Endometrial microvascular endothelial cells (primary cell): ENCODE data around the gene ZBTB40. TPM values are rescaled to one million over a fixed set of nuclear protein-coding genes. Genes with fewer than 3 reads are reported as not detected.

Source experiments
- in situ Hi-C: cut with HindIII; loops from 2 replicates; pipeline ENCODE4 v1.10.0; 2017; ENCODE audit warnings: low sequenced_read_pairs, low pct_unique_long_range_greater_than_20kb; ENCODE audit errors: inconsistent ontology term
- total RNA-seq: library from RNA; depleted of rRNA; stranded (reverse); fragments of >200 nt; gene quantifications from one replicate; pipeline ENCODE4 v1.2.3, GENCODE V29; 2015; ENCODE audit errors: inconsistent ontology term

Gene ZBTB40
- total RNA-seq, 1 donor from 2014 or later = 12.0 TPM

DNA sequence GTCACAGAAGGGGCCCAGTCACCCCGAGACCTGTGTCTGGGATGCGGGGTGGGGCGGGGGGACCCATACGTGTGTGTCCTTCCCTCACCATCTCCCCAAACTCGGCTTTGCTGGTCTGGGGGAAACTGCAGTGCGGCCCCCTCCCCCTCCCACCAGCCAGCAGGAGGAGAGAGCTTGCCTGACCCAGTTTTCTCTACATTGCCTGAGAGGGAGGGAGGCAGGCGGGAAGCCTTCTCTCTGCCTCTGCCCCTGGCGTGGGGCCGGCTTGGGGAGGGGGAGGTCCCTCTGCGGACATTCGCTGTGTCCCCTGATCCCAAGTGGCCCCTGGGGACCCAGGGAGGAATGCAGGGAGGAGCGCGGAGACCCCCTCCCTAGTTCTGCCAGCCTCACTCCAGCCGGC lies 115.5 kb downstream of the ZBTB40 start:
- in situ Hi-C loops = no loop called here

DNA sequence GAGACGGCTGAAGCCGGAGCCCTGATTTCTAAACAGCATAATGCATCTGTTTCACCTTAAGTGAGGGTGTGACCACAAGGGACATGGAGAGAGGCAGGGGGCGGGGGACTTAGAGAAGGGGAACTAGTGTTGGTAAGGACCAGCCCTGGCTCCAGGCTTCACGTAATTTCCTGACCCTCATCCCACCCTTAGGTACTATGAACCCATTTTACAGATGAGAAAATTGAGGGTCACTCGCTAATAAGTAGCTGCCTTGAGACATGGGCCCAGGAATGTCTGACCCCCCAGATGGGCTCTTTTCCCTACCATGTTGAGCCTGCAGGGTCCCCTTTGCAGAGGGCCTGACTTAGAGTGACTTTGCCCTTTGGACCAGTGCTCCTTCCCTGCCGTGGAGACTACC lies 116.3 kb downstream of the ZBTB40 start:
- in situ Hi-C loops = no loop called here

DNA sequence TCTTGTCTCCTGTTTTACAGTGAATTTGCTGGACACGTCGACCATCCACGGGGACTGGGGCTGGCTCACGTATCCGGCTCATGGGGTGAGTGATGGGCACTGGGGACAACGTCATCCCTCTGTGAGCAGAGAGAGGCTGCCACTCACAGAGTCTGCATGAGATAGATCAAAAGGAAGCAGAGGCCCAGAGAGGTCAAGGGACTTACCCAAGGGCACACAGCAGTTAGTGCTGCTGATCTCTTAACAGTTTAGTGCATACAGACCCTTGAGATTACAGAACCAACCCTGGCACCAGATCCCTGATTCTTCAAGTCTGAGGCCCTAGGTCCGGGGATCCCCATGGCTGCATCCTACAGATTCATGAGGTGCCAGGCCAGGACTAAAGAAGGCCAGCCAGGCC lies 117.6 kb downstream of the ZBTB40 start:
- in situ Hi-C loops = no loop called here

DNA sequence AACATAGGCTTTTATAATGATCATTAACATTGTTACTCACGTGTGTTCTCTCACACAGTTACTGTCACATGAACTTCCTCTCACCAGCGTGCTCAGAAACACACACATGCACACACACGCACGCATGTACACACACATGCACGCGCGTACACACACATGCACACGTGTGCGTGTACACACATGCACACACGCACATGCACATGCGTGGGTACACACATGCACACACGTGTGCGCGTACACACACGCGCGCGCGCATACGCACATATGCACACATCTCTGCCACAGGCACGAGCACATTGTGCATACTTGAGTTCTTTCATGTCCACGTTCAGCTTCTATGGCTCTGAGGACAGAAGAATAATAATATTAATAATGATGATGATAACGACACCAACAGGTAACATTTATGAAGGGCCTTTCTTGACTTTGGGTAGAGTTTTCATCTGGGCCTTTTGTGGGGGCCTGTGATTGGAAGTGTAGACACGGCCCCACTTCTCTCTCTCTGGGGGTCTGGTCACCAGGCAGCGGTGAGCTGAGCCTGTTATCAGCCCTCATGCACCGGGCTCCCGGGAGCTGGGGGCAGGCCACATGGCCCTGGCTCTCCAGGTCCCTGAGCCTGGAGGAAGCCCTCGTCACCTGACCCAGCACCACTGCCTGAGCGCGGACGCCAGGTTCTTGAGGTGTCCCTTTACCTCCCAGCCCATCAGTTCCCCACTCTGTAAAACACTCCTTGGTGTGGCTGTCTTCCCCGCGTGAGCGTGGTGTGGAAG lies 118.7 kb downstream of the ZBTB40 start:
- in situ Hi-C loops = no loop called here

DNA sequence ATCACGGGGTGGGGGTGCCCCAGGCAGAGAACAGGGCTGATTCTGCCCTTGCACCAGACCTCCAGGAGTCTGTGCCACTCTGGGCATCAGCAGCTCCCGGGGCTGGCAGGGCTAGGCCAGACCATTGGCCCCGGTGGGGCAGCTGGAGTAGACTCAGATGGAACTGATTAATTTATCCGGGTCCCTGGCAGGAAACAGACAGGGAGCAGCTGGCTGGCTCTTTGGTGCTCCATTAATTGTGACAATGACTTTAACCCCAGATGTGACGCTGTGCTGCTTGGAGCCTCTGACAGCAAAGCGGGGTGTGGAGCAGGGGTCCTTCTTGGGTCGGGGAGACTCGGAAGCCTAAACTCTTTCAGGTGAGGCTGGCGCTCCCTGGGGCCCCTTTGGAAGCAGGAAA lies 121.2 kb downstream of the ZBTB40 start:
- in situ Hi-C loops = no loop called here

DNA sequence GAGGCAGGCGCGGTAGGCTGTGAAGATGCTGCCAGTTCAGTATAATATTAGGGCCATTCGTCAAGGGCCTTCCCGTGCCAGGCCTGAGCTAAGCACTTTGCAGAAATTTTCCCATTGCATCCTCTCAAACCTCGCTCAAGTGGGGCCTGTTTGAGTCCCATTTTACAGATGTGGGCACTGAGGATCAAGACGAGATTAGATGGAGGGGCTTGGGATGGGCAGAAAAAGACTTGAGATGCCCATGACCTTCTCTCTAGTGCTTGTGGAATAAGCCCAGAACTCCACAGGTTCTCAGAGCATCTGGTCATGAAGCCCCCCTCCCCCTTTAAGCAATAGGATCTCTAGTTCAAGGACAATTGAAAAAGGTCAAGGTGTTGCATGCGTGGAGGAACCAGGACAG lies 121.6 kb downstream of the ZBTB40 start:
- in situ Hi-C loops = no loop called here

DNA sequence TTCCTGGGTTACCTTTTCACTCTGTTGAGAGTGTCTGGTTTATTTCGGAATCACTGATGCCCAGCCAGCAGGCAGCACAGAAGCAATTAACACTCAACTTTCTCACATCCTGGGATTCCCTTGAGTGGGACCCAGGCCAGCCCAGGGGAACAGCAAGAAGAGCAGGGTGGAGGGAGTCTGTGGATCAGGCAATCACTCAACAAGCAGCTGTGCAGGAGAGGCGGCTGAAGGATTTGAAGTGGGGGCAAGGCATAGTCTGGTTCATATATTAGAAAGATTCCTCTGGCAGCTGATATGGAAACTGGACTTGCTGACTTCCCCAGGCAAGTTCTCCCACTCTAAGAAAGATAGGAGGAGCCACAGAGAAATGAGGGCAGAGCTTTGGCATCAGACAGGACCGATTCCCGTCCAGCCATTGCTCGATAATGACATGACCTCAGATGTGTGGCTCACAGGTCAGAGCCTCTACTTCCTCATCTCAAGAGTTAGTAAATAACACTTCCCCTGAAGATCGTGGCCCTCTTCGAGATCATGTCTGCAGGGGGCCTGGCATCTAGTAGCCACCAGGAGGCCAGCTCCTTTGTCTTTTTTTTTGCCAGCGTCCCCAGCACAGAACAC lies 124.0 kb downstream of the ZBTB40 start:
- in situ Hi-C loops = no loop called here

DNA sequence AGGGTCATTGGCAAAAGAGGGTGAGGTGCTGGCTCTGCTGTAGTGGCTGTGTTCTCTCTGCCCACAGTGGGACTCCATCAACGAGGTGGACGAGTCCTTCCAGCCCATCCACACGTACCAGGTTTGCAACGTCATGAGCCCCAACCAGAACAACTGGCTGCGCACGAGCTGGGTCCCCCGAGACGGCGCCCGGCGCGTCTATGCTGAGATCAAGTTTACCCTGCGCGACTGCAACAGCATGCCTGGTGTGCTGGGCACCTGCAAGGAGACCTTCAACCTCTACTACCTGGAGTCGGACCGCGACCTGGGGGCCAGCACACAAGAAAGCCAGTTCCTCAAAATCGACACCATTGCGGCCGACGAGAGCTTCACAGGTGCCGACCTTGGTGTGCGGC lies 124.5 kb downstream of the ZBTB40 start:
- in situ Hi-C loops = no loop called here

DNA sequence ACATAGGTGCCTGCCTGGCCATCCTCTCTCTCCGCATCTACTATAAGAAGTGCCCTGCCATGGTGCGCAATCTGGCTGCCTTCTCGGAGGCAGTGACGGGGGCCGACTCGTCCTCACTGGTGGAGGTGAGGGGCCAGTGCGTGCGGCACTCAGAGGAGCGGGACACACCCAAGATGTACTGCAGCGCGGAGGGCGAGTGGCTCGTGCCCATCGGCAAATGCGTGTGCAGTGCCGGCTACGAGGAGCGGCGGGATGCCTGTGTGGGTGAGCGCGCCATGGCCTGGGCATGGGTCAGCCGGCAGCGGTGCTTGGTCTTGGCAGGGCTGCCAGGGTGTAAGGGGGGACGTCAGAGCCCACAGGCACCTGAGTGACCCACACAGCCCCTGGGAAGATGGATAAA lies 125.0 kb downstream of the ZBTB40 start:
- in situ Hi-C loops = no loop called here

DNA sequence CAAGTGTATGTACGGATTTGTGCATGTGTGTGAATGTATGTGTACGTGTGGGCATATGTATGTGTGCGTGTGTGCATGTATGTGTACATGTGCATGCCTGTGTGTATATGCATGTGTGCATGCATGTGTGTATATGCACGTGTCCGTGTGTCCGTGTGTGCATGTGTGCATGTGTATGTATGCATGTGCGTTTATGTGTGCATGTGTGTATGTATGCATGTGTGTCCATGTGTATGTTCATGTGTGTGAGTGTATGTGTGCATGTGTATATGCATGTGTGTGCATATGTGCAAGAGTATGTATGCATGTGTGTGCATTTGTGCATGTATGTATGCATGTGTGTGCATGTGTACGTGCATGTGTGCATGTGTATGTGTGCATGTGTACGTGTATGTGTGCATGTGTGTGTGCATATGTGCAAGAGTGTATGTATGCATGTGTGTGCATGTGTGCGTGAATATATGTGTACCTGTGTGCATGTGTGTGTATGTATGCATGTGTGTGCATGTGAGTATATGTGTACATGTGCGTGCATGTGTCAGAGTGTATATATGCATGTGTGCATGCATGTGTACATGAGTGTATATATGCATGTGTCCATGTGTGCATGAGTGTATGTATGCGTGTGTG lies 127.2 kb downstream of the ZBTB40 start:
- in situ Hi-C loops = no loop called here

DNA sequence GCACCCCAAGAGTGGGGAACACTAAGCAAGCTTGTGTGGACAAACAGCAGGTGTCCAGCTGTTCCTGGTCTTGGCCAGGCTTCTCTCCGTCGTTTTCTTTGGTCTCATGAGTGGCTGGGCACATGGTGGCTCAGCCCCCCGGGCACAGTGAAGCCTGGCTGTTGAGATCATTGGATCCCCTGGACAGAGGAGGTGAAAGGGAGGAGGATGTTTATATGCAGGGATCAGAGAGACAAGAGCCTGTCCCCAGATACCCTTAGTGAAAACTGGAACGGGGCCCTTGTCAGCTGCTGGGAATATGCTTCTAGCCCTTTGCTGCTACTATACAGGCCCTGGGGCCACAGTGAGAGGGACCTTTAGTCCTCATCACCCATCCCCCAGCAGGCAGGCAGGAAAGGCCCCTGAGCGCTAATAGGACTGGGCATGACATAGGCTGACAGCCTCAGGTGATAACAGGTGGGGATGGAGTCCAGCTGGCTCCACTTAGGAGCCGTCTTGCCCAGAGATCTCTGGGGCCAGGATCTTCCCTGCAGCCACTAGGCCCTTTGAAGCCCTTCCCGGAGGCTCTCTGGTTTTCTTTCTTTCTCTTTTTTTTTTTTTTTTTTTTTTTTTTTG lies 128.0 kb downstream of the ZBTB40 start:
- in situ Hi-C loops = no loop called here

Other genes starting within 250 kb of the ZBTB40 start
- gene EPHA8, start 111.6 kb downstream of the ZBTB40 start, total RNA-seq = not detected
- gene C1QA, start 184.8 kb downstream of the ZBTB40 start, total RNA-seq = not detected
- not detected for gene C1QC, start 191.8 kb downstream of the ZBTB40 start, total RNA-seq
- gene C1QB, start 201.4 kb downstream of the ZBTB40 start, total RNA-seq = not detected